Smooth muscle cell (in vitro differentiated cells): ENCODE measurements around the gene FOXJ3. TPM values are rescaled to one million over a fixed set of nuclear protein-coding genes. Genes with fewer than 3 reads are reported as not detected.

Source experiments
- DNase-seq: peaks from one replicate; lab custom pipeline; 2025; ENCODE audit not compliant: unreplicated experiment; lab: John Stamatoyannopoulos, UW
- H2AFZ ChIP-seq: fragments of 200-600 bp; sonication (generic); 2 replicates; pipeline ENCODE4 v1.6.0; 2016; ENCODE audit warnings: antibody characterized with exemption, low read depth, mild to moderate bottlenecking
- H3F3A ChIP-seq: fragments of 200-600 bp; sonication (generic); 2 replicates; pipeline ENCODE4 v1.6.0; 2017; ENCODE audit warnings: antibody characterized with exemption, low read depth
- H3K27ac ChIP-seq: fragments of 200-600 bp; sonication (generic); 2 replicates; pipeline ENCODE4 v1.5.1; 2016; ENCODE audit warnings: low read depth, mild to moderate bottlenecking
- H3K27me3 ChIP-seq: fragments of 200-600 bp; sonication (generic); 2 replicates; pipeline ENCODE4 v1.6.1; 2016; ENCODE audit warnings: low read depth, mild to moderate bottlenecking
- H3K36me3 ChIP-seq: fragments of 200-600 bp; sonication (generic); 2 replicates; pipeline ENCODE4 v1.5.1; 2016; ENCODE audit warnings: low read depth
- H3K4me1 ChIP-seq: fragments of 200-600 bp; sonication (generic); 2 replicates; pipeline ENCODE4 v1.5.1; 2016; ENCODE audit warnings: low read depth
- H3K4me2 ChIP-seq: fragments of 200-600 bp; sonication (generic); 2 replicates; pipeline ENCODE4 v1.6.0; 2016; ENCODE audit warnings: mild to moderate bottlenecking
- H3K4me3 ChIP-seq: fragments of 200-600 bp; sonication (generic); 2 replicates; pipeline ENCODE4 v1.5.1; 2016; ENCODE audit warnings: mild to moderate bottlenecking
- H3K79me2 ChIP-seq: fragments of 200-600 bp; sonication (generic); 2 replicates; pipeline ENCODE4 v1.6.0; 2016; ENCODE audit warnings: low read depth, mild to moderate bottlenecking
- H3K9ac ChIP-seq: fragments of 200-600 bp; sonication (generic); 2 replicates; pipeline ENCODE4 v1.6.0; 2016; ENCODE audit warnings: low read depth
- H3K9me3 ChIP-seq: fragments of 200-600 bp; sonication (generic); replicated peaks from 2 replicates; pipeline ENCODE4 v1.5.1; 2016; ENCODE audit warnings: low read depth
- H4K20me1 ChIP-seq: fragments of 200-600 bp; sonication (generic); 2 replicates; pipeline ENCODE4 v1.6.0; 2016; ENCODE audit warnings: low read depth
- WGBS: methylation state at CpG from one replicate; pipeline ENCODE4 v1.1.7; 2016; ENCODE audit warnings: low lambda C conversion rate; 5-methylcytosine and 5-hydroxymethylcytosine counted together
- polyA plus RNA-seq: library from polyadenylated mRNA; unstranded; fragments of >200 nt; fragmentation: Nextera tagmentation; extraction: Ambion mirVana; gene quantifications from 2 replicates; pipeline ENCODE4 v1.2.1, GENCODE V29; 2016
- total RNA-seq: library from RNA; depleted of rRNA; stranded (reverse); fragments of >200 nt; gene quantifications from 2 replicates; pipeline ENCODE4 v1.2.3, GENCODE V29; 2014
- TF ChIP-seq, protein P1 (sequence below): fragments of 200-600 bp; sonication (generic); IDR thresholded peaks from 2 replicates; pipeline ENCODE4 v1.5.1; 2017; ENCODE audit warnings: borderline replicate concordance, mild to moderate bottlenecking, antibody characterized with exemption; ENCODE audit not compliant: insufficient read depth, poor library complexity, severe bottlenecking

The FOXJ3 gene
- total and polyA plus RNA-seq, 2 experiments from 2014 or later: 19.3 to 40.9 TPM

DNA sequence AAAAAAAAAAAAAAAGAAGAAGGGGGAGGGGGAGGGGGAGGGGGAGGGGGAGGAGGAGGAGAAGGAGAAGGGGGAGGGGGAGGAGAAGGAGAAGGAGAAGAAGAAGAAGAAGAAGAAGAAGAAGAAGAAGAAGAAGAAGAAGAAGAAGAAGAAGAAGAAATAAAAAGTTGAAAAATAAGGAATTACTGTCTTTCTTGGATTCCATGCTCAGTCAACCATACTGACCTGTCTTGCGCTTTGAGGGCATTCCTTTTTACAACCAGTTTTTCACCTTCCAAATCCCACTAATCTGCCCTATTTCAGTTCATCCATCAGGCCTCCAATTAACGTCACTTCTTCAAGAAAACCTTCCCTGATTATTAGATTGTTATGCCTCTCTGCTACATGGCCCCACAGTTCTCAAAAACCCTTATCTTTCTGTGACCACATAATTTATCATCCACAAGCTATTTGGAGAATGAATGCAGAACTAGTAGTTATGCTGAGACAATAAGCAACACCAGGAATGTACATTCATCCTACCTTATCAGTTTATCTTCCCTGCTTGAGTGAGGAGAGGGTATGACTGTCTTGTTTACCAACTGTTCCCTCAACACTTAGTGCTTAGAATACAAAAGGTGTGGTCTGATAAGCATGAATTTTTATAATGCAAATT lies 113.0 kb downstream of the FOXJ3 start:
- H3K4me2 ChIP-seq: no peak overlapping the region
- no peak overlapping the region for H2AFZ ChIP-seq
- H4K20me1 ChIP-seq: peaks cover 73% of the 10 kb centered on the region
- H3K27me3 ChIP-seq: no peaks in the 10 kb centered on the region
- H3K36me3 ChIP-seq: no peaks in the 10 kb centered on the region
- H3K4me3 ChIP-seq: no peak overlapping the region
- H3K27ac ChIP-seq: no peak overlapping the region
- DNase-seq: no peak
- no peak overlapping the region for H3K9ac ChIP-seq
- peaks cover 5% of the 10 kb centered on the region for H3K4me1 ChIP-seq
- peaks cover 5% of the 10 kb centered on the region for H3F3A ChIP-seq
- peaks cover 49% of the 10 kb centered on the region for H3K79me2 ChIP-seq
- H3K9me3 ChIP-seq: no peaks in the 10 kb centered on the region
- TF ChIP-seq, protein P1, sequence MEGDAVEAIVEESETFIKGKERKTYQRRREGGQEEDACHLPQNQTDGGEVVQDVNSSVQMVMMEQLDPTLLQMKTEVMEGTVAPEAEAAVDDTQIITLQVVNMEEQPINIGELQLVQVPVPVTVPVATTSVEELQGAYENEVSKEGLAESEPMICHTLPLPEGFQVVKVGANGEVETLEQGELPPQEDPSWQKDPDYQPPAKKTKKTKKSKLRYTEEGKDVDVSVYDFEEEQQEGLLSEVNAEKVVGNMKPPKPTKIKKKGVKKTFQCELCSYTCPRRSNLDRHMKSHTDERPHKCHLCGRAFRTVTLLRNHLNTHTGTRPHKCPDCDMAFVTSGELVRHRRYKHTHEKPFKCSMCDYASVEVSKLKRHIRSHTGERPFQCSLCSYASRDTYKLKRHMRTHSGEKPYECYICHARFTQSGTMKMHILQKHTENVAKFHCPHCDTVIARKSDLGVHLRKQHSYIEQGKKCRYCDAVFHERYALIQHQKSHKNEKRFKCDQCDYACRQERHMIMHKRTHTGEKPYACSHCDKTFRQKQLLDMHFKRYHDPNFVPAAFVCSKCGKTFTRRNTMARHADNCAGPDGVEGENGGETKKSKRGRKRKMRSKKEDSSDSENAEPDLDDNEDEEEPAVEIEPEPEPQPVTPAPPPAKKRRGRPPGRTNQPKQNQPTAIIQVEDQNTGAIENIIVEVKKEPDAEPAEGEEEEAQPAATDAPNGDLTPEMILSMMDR: no peak
- WGBS: 53% methylated on average over 2 of the region's 2 CpGs

DNA sequence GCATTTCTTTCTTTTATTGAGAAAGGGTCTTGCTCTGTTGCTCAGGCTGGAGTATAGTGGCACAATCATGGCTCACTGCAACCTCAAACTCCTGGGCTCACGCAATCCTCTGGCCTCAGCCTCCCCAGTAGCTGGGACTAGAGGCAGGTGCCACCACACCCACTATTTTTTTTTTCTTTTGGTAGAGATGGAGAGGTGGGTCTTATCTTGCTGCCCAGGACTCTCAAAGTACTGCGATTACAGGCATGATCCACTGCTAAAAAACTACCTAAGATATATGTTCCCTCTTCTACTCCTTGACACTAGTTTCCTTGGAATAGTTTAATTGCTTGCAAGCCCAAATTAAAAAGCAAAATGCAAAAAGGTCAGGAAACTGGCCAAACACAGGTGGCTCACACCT lies 113.6 kb downstream of the FOXJ3 start:
- H3K4me2 ChIP-seq: no peak overlapping the region

DNA sequence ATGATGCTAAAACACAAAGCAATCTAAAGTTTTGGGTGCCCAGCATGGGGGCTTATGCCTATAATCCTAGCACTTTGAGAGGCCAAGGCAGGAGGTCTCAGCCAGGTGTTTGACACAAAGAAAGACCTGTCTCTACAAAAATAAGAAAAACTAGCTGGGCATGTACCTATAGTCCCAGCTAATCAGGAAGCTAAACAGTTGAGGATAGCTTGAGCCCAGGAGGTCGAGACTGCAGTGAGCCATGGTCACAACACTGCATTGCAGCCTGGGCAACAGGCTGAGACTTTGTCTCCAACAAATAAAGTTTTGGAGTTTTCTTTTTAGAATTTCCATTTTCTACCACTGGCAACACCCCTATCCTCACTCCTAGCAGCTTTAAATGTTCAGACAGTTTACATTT lies 115.4 kb downstream of the FOXJ3 start:
- Histone ChIP-seq H3K4me2 (no peak overlapping the region), H3K27ac (no peak overlapping the region), H3K4me3 (no peak overlapping the region), H3K36me3 (peaks cover 6% of the 10 kb centered on the region), H4K20me1 (peaks cover 68% of the 10 kb centered on the region), H3F3A (no peaks in the 10 kb centered on the region), H3K4me1 (no peaks in the 10 kb centered on the region), H2AFZ (no peak overlapping the region), H3K9me3 (no peaks in the 10 kb centered on the region), H3K27me3 (no peaks in the 10 kb centered on the region), H3K9ac (no peak overlapping the region), H3K79me2 (peaks cover 61% of the 10 kb centered on the region)
- WGBS: 84% methylated on average over 1 of the region's 1 CpG
- no peak for DNase-seq
- TF ChIP-seq, protein P1: no peak

More for the DNA sequence above, 113.6 kb downstream of the FOXJ3 start:
- no peak for DNase-seq
- Histone ChIP-seq H3K27me3 (no peaks in the 10 kb centered on the region), H3K4me1 (no peaks in the 10 kb centered on the region), H3K27ac (no peak overlapping the region), H2AFZ (no peak overlapping the region), H3K9ac (no peak overlapping the region), H3K9me3 (no peaks in the 10 kb centered on the region), H3K79me2 (peaks cover 55% of the 10 kb centered on the region), H4K20me1 (peaks cover 67% of the 10 kb centered on the region), H3K36me3 (no peaks in the 10 kb centered on the region), H3K4me3 (no peak overlapping the region), H3F3A (no peaks in the 10 kb centered on the region)
- TF ChIP-seq, protein P1: no peak
- WGBS: 98% methylated on average over 2 of the region's 2 CpGs

DNA sequence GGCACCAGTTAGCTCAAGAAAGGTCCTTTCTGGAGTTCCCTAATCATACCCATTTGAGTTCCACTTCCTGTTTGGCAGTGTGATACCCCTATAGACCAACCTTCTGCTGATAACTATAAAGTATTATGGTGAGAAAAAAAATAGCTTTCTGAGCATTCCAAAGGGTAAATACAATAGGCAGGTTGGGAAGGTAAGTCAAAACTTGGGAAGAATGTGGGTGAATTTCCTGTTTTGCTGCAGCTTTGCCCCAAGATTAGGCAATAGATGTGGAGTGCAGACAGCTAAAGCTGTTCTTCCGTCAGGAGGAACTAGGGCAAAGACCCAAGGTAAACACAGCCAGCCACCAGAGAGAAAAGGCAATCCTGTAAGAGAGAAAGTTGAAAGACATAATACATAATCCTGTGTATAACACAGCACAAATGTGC lies 120.6 kb downstream of the FOXJ3 start:
- H3K4me3 ChIP-seq: peak overlapping the region; percentile 13
- no peak overlapping the region for H3K9ac ChIP-seq
- H3K4me1 ChIP-seq: no peaks in the 10 kb centered on the region
- no peak overlapping the region for H2AFZ ChIP-seq
- H3K27ac ChIP-seq: no peak overlapping the region
- H3K27me3 ChIP-seq: no peaks in the 10 kb centered on the region
- H3K36me3 ChIP-seq: peaks cover 8% of the 10 kb centered on the region
- no peak overlapping the region for H3K4me2 ChIP-seq
- WGBS: 76% methylated on average over 1 of the region's 1 CpG
- no peaks in the 10 kb centered on the region for H3K9me3 ChIP-seq
- TF ChIP-seq, protein P1: no peak
- peaks cover 74% of the 10 kb centered on the region for H3K79me2 ChIP-seq
- no peaks in the 10 kb centered on the region for H3F3A ChIP-seq
- no peak for DNase-seq
- H4K20me1 ChIP-seq: peaks cover 67% of the 10 kb centered on the region
